ENCODE data around the gene NMNAT3. TPM values are rescaled to one million over a fixed set of nuclear protein-coding genes. Genes with fewer than 3 reads are reported as not detected.

NMNAT3 gene
- total RNA-seq, 1 donor from 2014 or later: 10.7 TPM

DNA sequence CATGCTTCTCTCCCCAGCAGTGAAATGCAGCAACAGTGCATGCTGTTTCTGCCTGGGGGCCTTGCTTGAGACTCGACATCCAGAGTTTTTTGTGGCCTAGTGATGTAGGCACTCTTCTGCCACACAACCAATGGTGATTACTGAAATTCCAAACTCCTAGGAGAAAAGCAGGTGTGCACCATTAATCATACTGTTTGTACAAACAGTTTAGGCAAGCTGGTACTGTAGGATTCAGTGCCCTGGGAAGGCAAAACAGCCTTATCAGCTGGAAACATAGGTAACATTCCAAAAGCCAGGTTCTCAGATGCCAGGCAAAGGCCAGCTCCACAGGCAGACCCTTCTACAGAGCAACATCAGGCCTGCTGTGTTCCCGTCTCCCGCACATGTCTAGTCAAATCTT is 120.7 kb downstream of the NMNAT3 start:
- no peaks in the 10 kb centered on the region for H3K9me3 ChIP-seq (replicated peaks)
- no peaks in the 10 kb centered on the region for H3K4me1 ChIP-seq
- TF ChIP-seq CTCF (IDR thresholded peaks at IDR 0.05; ENCODE audit: borderline replicate concordance): no peak
- H3K4me3 ChIP-seq: no peak overlapping the region
- H3K36me3 ChIP-seq: no peaks in the 10 kb centered on the region
- intact Hi-C loops (cut with micrococcal nuclease): no loop called here
- no peak for DNase-seq
- no peaks in the 10 kb centered on the region for H3K27me3 ChIP-seq (ENCODE audit: low read depth)
- no peak overlapping the region for H3K27ac ChIP-seq (replicated peaks)

GRCh38 chr3:139555249-139555648 is 122.5 kb downstream of the NMNAT3 start:
- TF ChIP-seq CTCF (IDR thresholded peaks at IDR 0.05; ENCODE audit: borderline replicate concordance): no peak
- no peaks in the 10 kb centered on the region for H3K9me3 ChIP-seq (replicated peaks)
- intact Hi-C loops (cut with micrococcal nuclease): no loop called here
- no peak for DNase-seq
- H3K27ac ChIP-seq (replicated peaks): no peak overlapping the region
- H3K36me3 ChIP-seq: no peaks in the 10 kb centered on the region
- no peak overlapping the region for H3K4me3 ChIP-seq
- no peaks in the 10 kb centered on the region for H3K27me3 ChIP-seq (ENCODE audit: low read depth)
- H3K4me1 ChIP-seq: no peaks in the 10 kb centered on the region

GRCh38 chr3:139554628-139555027 is 123.1 kb downstream of the NMNAT3 start:
- TF ChIP-seq CTCF (IDR thresholded peaks at IDR 0.05; ENCODE audit: borderline replicate concordance): no peak
- Histone ChIP-seq H3K27ac (replicated peaks) (no peak overlapping the region), H3K9me3 (replicated peaks) (no peaks in the 10 kb centered on the region), H3K27me3 (ENCODE audit: low read depth) (no peaks in the 10 kb centered on the region), H3K4me3 (no peak overlapping the region), H3K4me1 (no peaks in the 10 kb centered on the region), H3K36me3 (no peaks in the 10 kb centered on the region)
- no peak for DNase-seq
- intact Hi-C loops (cut with micrococcal nuclease): no loop called here

DNA sequence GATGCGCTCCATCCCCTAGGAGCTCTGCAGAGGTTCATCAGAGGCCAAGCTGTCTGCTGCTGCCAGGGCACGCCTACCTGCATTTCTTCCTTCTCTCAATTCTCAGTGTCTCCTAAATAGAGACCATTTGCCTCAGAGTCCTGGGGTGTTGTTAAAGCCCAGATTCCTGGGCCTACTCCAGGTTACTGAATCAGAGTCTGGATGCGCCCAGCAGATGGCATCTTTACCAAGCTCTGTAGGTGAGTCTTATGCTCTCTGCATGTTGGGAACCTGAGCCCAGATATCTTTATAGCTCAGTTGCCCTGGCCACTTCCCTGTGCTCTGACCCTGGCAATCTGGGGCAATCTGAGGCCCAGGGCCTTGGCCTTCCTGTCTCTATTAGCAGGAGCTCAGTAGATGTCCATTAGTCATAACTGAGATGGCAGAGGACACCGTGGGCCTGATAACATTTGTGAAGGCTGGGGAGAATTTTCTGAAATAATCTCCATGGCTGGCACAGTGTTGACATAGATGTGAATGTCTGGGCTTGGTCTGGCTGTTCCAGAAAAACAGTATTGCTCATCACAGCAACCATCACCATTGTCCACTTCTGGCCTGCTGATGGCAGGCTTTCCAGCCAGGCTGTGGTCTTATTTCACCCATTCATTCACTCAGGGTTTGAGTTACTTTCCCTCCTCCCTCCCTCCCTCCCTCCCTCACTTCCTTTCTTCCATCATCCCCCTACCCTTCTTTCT is 125.0 kb downstream of the NMNAT3 start:
- DNase-seq: no peak
- H3K27me3 ChIP-seq (ENCODE audit: low read depth): no peaks in the 10 kb centered on the region
- H3K9me3 ChIP-seq (replicated peaks): no peaks in the 10 kb centered on the region
- no peaks in the 10 kb centered on the region for H3K4me1 ChIP-seq
- H3K4me3 ChIP-seq: no peak overlapping the region
- no peaks in the 10 kb centered on the region for H3K36me3 ChIP-seq
- H3K27ac ChIP-seq (replicated peaks): no peak overlapping the region
- intact Hi-C loops (cut with micrococcal nuclease): no loop called here
- no peak for TF ChIP-seq CTCF (IDR thresholded peaks at IDR 0.05; ENCODE audit: borderline replicate concordance)

DNA sequence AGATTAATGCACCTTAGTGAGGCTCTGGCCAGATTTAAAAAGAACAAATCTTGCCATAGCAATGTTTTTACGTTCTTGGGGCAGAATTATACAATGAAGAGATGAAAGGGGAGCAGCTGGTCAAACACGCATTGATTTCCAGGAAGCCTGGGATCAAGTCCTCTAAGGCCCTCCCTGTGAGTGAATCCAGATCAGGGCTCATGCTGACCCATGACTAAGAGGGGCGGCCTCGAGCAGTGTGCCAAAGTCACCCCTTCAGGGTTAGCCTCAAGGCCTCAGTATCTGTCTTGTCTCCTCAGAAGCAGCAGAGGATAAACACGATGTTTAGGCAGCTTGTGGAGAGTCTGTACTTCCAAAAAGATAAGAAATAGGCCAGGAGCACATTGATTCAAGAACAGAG is 129.0 kb downstream of the NMNAT3 start:
- TF ChIP-seq CTCF (IDR thresholded peaks at IDR 0.05; ENCODE audit: borderline replicate concordance): no peak
- Histone ChIP-seq H3K9me3 (replicated peaks) (no peaks in the 10 kb centered on the region), H3K36me3 (no peaks in the 10 kb centered on the region), H3K4me3 (no peak overlapping the region), H3K4me1 (no peaks in the 10 kb centered on the region), H3K27me3 (ENCODE audit: low read depth) (no peaks in the 10 kb centered on the region), H3K27ac (replicated peaks) (no peak overlapping the region)
- no peak for DNase-seq
- intact Hi-C loops (cut with micrococcal nuclease): loop anchor here (10.0 kb wide), 1 partner anchor 124 kb away; no protein-coding TSS in a partner anchor

Measured in left ventricle myocardium inferior (tissue), 1 donor.